ENCODE data around the gene FN3K. TPM values are rescaled to one million over a fixed set of nuclear protein-coding genes. Genes with fewer than 3 reads are reported as not detected.
"Not testable (repeated sequence)": the region's sequence is repeated elsewhere in the genome, so short reads cannot be mapped to it uniquely, and the experiment has no call there.

Gene FN3K
- total RNA-seq, 1 donor from 2014 or later = 2.7 TPM

GRCh38 chr17:82751571-82752370 lies 16.4 kb downstream of the FN3K start, which contains the start of gene TBCD:
TSS of gene TBCD (plus strand) at chr17:82752065. CDS start at chr17:82752194, 129 bp downstream.
- H3K36me3 Mint-ChIP-seq (ENCODE audit: low read depth) = peaks cover 3% of the 10 kb centered on the region
- peak within 1 kb of the TSS; percentile 61 for H3K27ac Mint-ChIP-seq
- H3K4me3 Mint-ChIP-seq = peak within 1 kb of the TSS; percentile 90
- H3K27me3 Mint-ChIP-seq (ENCODE audit: insufficient read depth) = peaks cover 4% of the 10 kb centered on the region
- peaks cover 27% of the 10 kb centered on the region for H3K4me1 Mint-ChIP-seq (ENCODE audit: low read depth)
- intact Hi-C loops (cut with micrococcal nuclease) = loop anchor here (1.0 to 5.0 kb wide), 5 partner anchors 35 to 301 kb away; partner anchors contain the start of genes FN3KRP, NARF and RAB40B
- DNase-seq (ENCODE audit: low spot score) = peak; percentile 81
- H3K9me3 Mint-ChIP-seq = no peaks in the 10 kb centered on the region

- Mint-ChIP-seq H3K4me1 (ENCODE audit: low read depth) (peaks cover 27% of the 10 kb centered on the region), H3K4me3 (peak overlapping the region; percentile 90), H3K27ac (peak overlapping the region; percentile 31), H3K36me3 (ENCODE audit: low read depth) (peaks cover 7% of the 10 kb centered on the region), H3K9me3 (no peaks in the 10 kb centered on the region), H3K27me3 (ENCODE audit: insufficient read depth) (peaks cover 4% of the 10 kb centered on the region)
- intact Hi-C loops (cut with micrococcal nuclease) = loop anchor here (1.0 to 5.0 kb wide), 3 partner anchors 112 to 300 kb away; partner anchors contain the start of gene NARF
- DNase-seq (ENCODE audit: low spot score) = no peak
Measured at GRCh38 chr17:82752371-82753200, 17.2 kb downstream of the FN3K start.

- intact Hi-C loops (cut with micrococcal nuclease) = loop anchor here (5.0 kb wide), 1 partner anchor 299 kb away; no protein-coding TSS in a partner anchor
- Mint-ChIP-seq H3K9me3 (no peaks in the 10 kb centered on the region), H3K4me1 (ENCODE audit: low read depth) (peaks cover 27% of the 10 kb centered on the region), H3K27ac (peak overlapping the region; percentile 48), H3K36me3 (ENCODE audit: low read depth) (peaks cover 7% of the 10 kb centered on the region), H3K27me3 (ENCODE audit: insufficient read depth) (peaks cover 4% of the 10 kb centered on the region), H3K4me3 (peak overlapping the region; percentile 90)
- DNase-seq (ENCODE audit: low spot score) = no peak
Measured at GRCh38 chr17:82753201-82753464, 17.7 kb downstream of the FN3K start.

- intact Hi-C loops (cut with micrococcal nuclease) = loop anchor here (5.0 kb wide), 1 partner anchor 298 kb away; no protein-coding TSS in a partner anchor
- H3K9me3 Mint-ChIP-seq = no peaks in the 10 kb centered on the region
- H3K27me3 Mint-ChIP-seq (ENCODE audit: insufficient read depth) = peaks cover 4% of the 10 kb centered on the region
- H3K36me3 Mint-ChIP-seq (ENCODE audit: low read depth) = peaks cover 7% of the 10 kb centered on the region
- DNase-seq (ENCODE audit: low spot score) = no peak
- peaks cover 27% of the 10 kb centered on the region for H3K4me1 Mint-ChIP-seq (ENCODE audit: low read depth)
- no peak overlapping the region for H3K27ac Mint-ChIP-seq
- peak overlapping the region; percentile 90 for H3K4me3 Mint-ChIP-seq
Measured at GRCh38 chr17:82754297-82755208, 19.1 kb downstream of the FN3K start.

GRCh38 chr17:82756166-82756565 lies 20.8 kb downstream of the FN3K start:
- H3K27ac Mint-ChIP-seq = no peak overlapping the region
- H3K36me3 Mint-ChIP-seq (ENCODE audit: low read depth) = peaks cover 9% of the 10 kb centered on the region
- no peak overlapping the region for H3K4me3 Mint-ChIP-seq
- peaks cover 2% of the 10 kb centered on the region for H3K27me3 Mint-ChIP-seq (ENCODE audit: insufficient read depth)
- no peaks in the 10 kb centered on the region for H3K9me3 Mint-ChIP-seq
- intact Hi-C loops (cut with micrococcal nuclease) = no loop called here
- no peak for DNase-seq (ENCODE audit: low spot score)
- peaks cover 27% of the 10 kb centered on the region for H3K4me1 Mint-ChIP-seq (ENCODE audit: low read depth)

- H3K4me3 Mint-ChIP-seq = no peak overlapping the region
- no peak for DNase-seq (ENCODE audit: low spot score)
- no peaks in the 10 kb centered on the region for H3K9me3 Mint-ChIP-seq
- peaks cover 16% of the 10 kb centered on the region for H3K4me1 Mint-ChIP-seq (ENCODE audit: low read depth)
- H3K36me3 Mint-ChIP-seq (ENCODE audit: low read depth) = peaks cover 35% of the 10 kb centered on the region
- H3K27ac Mint-ChIP-seq = no peak overlapping the region
- H3K27me3 Mint-ChIP-seq (ENCODE audit: insufficient read depth) = no peaks in the 10 kb centered on the region
- intact Hi-C loops (cut with micrococcal nuclease) = loop anchor here (5.0 kb wide), 1 partner anchor 48 kb away; the partner anchor contains the start of gene FN3KRP
Measured at GRCh38 chr17:82765371-82765770, 30.0 kb downstream of the FN3K start.

- DNase-seq (ENCODE audit: low spot score) = no peak
- H3K27ac Mint-ChIP-seq = no peak overlapping the region
- no peaks in the 10 kb centered on the region for H3K9me3 Mint-ChIP-seq
- H3K4me1 Mint-ChIP-seq (ENCODE audit: low read depth) = peaks cover 16% of the 10 kb centered on the region
- H3K36me3 Mint-ChIP-seq (ENCODE audit: low read depth) = peaks cover 31% of the 10 kb centered on the region
- H3K27me3 Mint-ChIP-seq (ENCODE audit: insufficient read depth) = no peaks in the 10 kb centered on the region
- H3K4me3 Mint-ChIP-seq = no peak overlapping the region
- intact Hi-C loops (cut with micrococcal nuclease) = loop anchor here (2.0 to 5.0 kb wide), 2 partner anchors 50 to 98 kb away; partner anchors contain the start of gene FN3KRP
Measured at GRCh38 chr17:82767041-82767754, 31.8 kb downstream of the FN3K start.

- Mint-ChIP-seq H3K4me1 (ENCODE audit: low read depth) (peaks cover 9% of the 10 kb centered on the region), H3K9me3 (no peaks in the 10 kb centered on the region), H3K27ac (no peak overlapping the region), H3K4me3 (no peak overlapping the region), H3K36me3 (ENCODE audit: low read depth) (peaks cover 31% of the 10 kb centered on the region), H3K27me3 (ENCODE audit: insufficient read depth) (no peaks in the 10 kb centered on the region)
- intact Hi-C loops (cut with micrococcal nuclease) = loop anchor here (5.0 kb wide), 1 partner anchor 52 kb away; the partner anchor contains the start of gene FN3KRP
- DNase-seq (ENCODE audit: low spot score) = no peak
Measured at GRCh38 chr17:82769041-82769440, 33.6 kb downstream of the FN3K start.

- no peak overlapping the region for H3K4me3 Mint-ChIP-seq
- intact Hi-C loops (cut with micrococcal nuclease) = no loop called here
- DNase-seq (ENCODE audit: low spot score) = no peak
- no peaks in the 10 kb centered on the region for H3K27me3 Mint-ChIP-seq (ENCODE audit: insufficient read depth)
- H3K9me3 Mint-ChIP-seq = no peaks in the 10 kb centered on the region
- peaks cover 24% of the 10 kb centered on the region for H3K36me3 Mint-ChIP-seq (ENCODE audit: low read depth)
- no peak overlapping the region for H3K27ac Mint-ChIP-seq
- H3K4me1 Mint-ChIP-seq (ENCODE audit: low read depth) = peaks cover 10% of the 10 kb centered on the region
Measured at GRCh38 chr17:82772026-82772425, 36.6 kb downstream of the FN3K start.

GRCh38 chr17:82774456-82774855 lies 39.0 kb downstream of the FN3K start:
- Mint-ChIP-seq H3K4me1 (ENCODE audit: low read depth) (peaks cover 10% of the 10 kb centered on the region), H3K36me3 (ENCODE audit: low read depth) (peaks cover 13% of the 10 kb centered on the region)
- H3K27ac Mint-ChIP-seq; H3K9me3 Mint-ChIP-seq; DNase-seq (ENCODE audit: low spot score); H3K4me3 Mint-ChIP-seq; H3K27me3 Mint-ChIP-seq (ENCODE audit: insufficient read depth): not testable (repeated sequence)
- intact Hi-C loops (cut with micrococcal nuclease) = loop anchor here (1.0 kb wide), 1 partner anchor 106 kb away; no protein-coding TSS in a partner anchor

- Mint-ChIP-seq H3K4me1 (ENCODE audit: low read depth) (peaks cover 10% of the 10 kb centered on the region), H3K9me3 (no peaks in the 10 kb centered on the region), H3K4me3 (no peak overlapping the region), H3K27ac (no peak overlapping the region), H3K27me3 (ENCODE audit: insufficient read depth) (no peaks in the 10 kb centered on the region), H3K36me3 (ENCODE audit: low read depth) (peaks cover 13% of the 10 kb centered on the region)
- intact Hi-C loops (cut with micrococcal nuclease) = no loop called here
- peak; percentile 17 for DNase-seq (ENCODE audit: low spot score)
Measured at GRCh38 chr17:82775001-82775823, 39.8 kb downstream of the FN3K start.

Measured in activated T-helper 1 cell treated with anti-CD3 and anti-CD28 coated beads, Interleukin-12 subunit alpha, Interleukin-12 subunit beta, Interleukin-2, Interleukin-4 antibody, amounts not matched to agents 30 ng/mL and 10 ng/mL and 1 ng/mL, durations not matched to agents 14 hours and 24 hours and 36 hours (primary cell).